Suprapubic skin (tissue), 4 donors: ENCODE measurements around the gene M1AP. TPM values are rescaled to one million over a fixed set of nuclear protein-coding genes. Genes with fewer than 3 reads are reported as not detected.

Experiments
- DNase-seq, 2 donors: peaks; one replicate each; pipeline ENCODE4 v3.0.0-alpha.2; 2019; ENCODE audit warnings: low spot score in 2 of 2
- H3K27ac ChIP-seq: fragments of 200-600 bp; sonication (generic); one replicate; pipeline ENCODE4 v1.5.1; 2019
- H3K27me3 ChIP-seq: fragments of 200-600 bp; sonication (generic); one replicate; pipeline ENCODE4 v1.5.1; 2019
- H3K36me3 ChIP-seq: fragments of 200-600 bp; sonication (generic); one replicate; pipeline ENCODE4 v1.5.1; 2019
- H3K4me1 ChIP-seq: fragments of 200-600 bp; sonication (generic); one replicate; pipeline ENCODE4 v1.5.1; 2019
- H3K4me3 ChIP-seq: fragments of 200-600 bp; sonication (generic); one replicate; pipeline ENCODE4 v1.5.1; 2019; ENCODE audit warnings: mild to moderate bottlenecking
- H3K9me3 ChIP-seq: fragments of 200-600 bp; sonication (generic); one replicate; pipeline ENCODE4 v1.5.1; 2019
- EP300 ChIP-seq: sonication (generic); formaldehyde crosslinking; IDR thresholded peaks from one replicate; pipeline ENCODE4 v1.6.1; 2017; ENCODE audit warnings: antibody characterized with exemption
- POLR2A ChIP-seq, 2 donors: fragments of 450-650 bp; IDR thresholded peaks; one replicate each; pipeline ENCODE4 v1.6.1; 2017; ENCODE audit warnings: antibody characterized with exemption in 2 of 2, mild to moderate bottlenecking in 2 of 2, moderate library complexity in 2 of 2
- POLR2AphosphoS5 ChIP-seq, 3 donors: sonication (generic); formaldehyde crosslinking; IDR thresholded peaks; one replicate each; pipeline ENCODE4 v1.6.1; 2017; ENCODE audit warnings: antibody characterized with exemption in 3 of 3
- WGBS: methylation state at CpG from one replicate; pipeline ENCODE4 v1.1.5; 2018; 5-methylcytosine and 5-hydroxymethylcytosine counted together
- total RNA-seq, 4 donors: library from RNA; depleted of rRNA; stranded (reverse); fragments of >200 nt; gene quantifications; one replicate each; pipeline ENCODE4 v1.1.0, GENCODE V29; 2016
- TF ChIP-seq, protein P1 (sequence below), 2 donors: fragments of 200-600 bp in 1 of 2; fragments of 450-650 bp in 1 of 2; sonication (generic) in 1 of 2; IDR thresholded peaks; one replicate each; pipeline ENCODE4 v1.5.1; 2016 to 2019; ENCODE audit warnings: antibody characterized with exemption in 2 of 2, mild to moderate bottlenecking in 1 of 2, moderate library complexity in 1 of 2

Gene M1AP, protein sequence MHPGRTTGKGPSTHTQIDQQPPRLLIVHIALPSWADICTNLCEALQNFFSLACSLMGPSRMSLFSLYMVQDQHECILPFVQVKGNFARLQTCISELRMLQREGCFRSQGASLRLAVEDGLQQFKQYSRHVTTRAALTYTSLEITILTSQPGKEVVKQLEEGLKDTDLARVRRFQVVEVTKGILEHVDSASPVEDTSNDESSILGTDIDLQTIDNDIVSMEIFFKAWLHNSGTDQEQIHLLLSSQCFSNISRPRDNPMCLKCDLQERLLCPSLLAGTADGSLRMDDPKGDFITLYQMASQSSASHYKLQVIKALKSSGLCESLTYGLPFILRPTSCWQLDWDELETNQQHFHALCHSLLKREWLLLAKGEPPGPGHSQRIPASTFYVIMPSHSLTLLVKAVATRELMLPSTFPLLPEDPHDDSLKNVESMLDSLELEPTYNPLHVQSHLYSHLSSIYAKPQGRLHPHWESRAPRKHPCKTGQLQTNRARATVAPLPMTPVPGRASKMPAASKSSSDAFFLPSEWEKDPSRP
- total RNA-seq: 1 to 10 TPM in 1 of 4 donors, not detected in 3; 1.1 TPM

DNA sequence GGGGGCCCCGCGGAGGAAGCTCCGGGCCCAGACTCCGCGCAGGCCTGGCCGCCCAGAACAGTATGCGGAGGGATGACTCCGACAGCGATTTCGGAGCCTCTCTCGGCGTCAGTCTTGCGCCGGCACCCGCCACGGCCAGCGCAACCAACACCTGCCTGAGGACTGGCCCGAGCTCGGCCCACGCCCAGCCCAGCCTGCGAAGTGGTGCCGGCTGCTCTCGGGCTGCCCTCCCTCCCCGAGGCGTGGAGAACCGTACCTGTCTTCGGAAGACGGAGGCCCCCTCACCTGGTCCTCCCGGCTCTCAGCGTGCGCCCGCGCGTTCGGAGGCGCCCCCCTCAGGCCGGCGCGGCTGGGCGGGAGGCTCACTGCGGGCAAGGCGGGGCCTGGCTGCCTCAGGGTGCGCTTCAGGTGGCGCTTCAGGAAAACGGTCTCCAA is at the start of gene M1AP:
Gene M1AP (minus strand): TSS at position 322 of the 435 bp plus-strand sequence. CDS start 8,055 bp downstream, outside the sequence.
- H3K4me3 ChIP-seq: peak within 1 kb of the TSS; percentile 30
- H3K27me3 ChIP-seq: peaks cover 25% of the 10 kb centered on the region
- no peak within 1 kb of the TSS for H3K27ac ChIP-seq
- WGBS: 38% methylated on average over 3 of the region's 45 CpGs
- no peaks in the 10 kb centered on the region for H3K36me3 ChIP-seq
- no peaks in the 10 kb centered on the region for H3K4me1 ChIP-seq
- TF ChIP-seq EP300 (no peak), POLR2A (IDR thresholded peaks at IDR 0.05) (no peak), POLR2AphosphoS5 (IDR thresholded peaks at IDR 0.05) (no peak)
- TF ChIP-seq, protein P1, sequence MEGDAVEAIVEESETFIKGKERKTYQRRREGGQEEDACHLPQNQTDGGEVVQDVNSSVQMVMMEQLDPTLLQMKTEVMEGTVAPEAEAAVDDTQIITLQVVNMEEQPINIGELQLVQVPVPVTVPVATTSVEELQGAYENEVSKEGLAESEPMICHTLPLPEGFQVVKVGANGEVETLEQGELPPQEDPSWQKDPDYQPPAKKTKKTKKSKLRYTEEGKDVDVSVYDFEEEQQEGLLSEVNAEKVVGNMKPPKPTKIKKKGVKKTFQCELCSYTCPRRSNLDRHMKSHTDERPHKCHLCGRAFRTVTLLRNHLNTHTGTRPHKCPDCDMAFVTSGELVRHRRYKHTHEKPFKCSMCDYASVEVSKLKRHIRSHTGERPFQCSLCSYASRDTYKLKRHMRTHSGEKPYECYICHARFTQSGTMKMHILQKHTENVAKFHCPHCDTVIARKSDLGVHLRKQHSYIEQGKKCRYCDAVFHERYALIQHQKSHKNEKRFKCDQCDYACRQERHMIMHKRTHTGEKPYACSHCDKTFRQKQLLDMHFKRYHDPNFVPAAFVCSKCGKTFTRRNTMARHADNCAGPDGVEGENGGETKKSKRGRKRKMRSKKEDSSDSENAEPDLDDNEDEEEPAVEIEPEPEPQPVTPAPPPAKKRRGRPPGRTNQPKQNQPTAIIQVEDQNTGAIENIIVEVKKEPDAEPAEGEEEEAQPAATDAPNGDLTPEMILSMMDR (IDR thresholded peaks at IDR 0.05): no peak
- no peaks in the 10 kb centered on the region for H3K9me3 ChIP-seq
- no peak for DNase-seq

DNA sequence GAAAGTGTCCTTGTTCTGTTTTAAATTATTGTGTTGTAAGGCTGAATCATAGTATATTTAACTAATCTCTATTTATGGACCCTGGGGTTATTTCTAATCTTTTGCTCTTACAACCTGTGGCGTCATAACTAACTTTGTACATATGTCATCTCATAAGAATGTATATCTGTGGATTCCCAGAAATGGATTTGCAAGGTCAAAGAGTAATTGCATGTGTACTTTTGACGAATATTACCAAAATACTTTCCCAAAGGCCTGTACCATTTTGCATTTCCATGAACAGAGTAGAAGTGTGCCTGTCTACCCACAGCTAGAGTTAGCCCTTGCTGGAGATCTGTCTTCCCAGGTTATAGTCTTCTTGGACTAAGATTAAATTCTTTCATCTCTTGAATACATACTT is 48.7 kb upstream of the M1AP start:
- TF ChIP-seq POLR2AphosphoS5 (IDR thresholded peaks at IDR 0.05) (no peak), EP300 (no peak), POLR2A (IDR thresholded peaks at IDR 0.05) (no peak)
- TF ChIP-seq, protein P1 (IDR thresholded peaks at IDR 0.05): no peak
- H3K9me3 ChIP-seq: no peaks in the 10 kb centered on the region
- H3K4me3 ChIP-seq: no peak overlapping the region
- no peak overlapping the region for H3K27ac ChIP-seq
- H3K27me3 ChIP-seq: no peaks in the 10 kb centered on the region
- 86% methylated on average over 2 of the region's 2 CpGs for WGBS
- H3K36me3 ChIP-seq: no peaks in the 10 kb centered on the region
- DNase-seq: no peak
- H3K4me1 ChIP-seq: peaks cover 4% of the 10 kb centered on the region

DNA sequence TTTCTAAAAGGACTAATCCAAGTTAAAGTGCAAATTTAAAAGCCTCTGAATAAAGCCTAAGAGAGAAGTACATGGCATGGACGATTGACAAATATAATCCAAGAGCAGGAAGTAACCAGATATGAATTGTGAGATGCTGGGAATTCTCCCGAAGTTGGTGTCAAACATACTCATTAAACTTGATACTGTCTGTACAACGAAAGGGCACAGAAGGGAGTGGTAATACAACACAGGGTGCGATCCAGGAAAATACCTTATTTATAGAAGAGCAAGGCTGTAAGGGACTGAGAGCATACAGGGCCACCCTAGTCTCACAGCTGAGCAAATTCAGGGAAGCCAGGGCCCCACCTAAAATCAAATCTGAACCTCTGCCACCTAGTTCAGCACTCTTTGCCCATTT is 47.5 kb upstream of the M1AP start:
- no peak overlapping the region for H3K27ac ChIP-seq
- TF ChIP-seq POLR2A (IDR thresholded peaks at IDR 0.05) (no peak), POLR2AphosphoS5 (IDR thresholded peaks at IDR 0.05) (no peak), EP300 (no peak)
- TF ChIP-seq, protein P1 (IDR thresholded peaks at IDR 0.05): no peak
- H3K36me3 ChIP-seq: no peaks in the 10 kb centered on the region
- DNase-seq: no peak
- H3K27me3 ChIP-seq: no peaks in the 10 kb centered on the region
- H3K4me1 ChIP-seq: peaks cover 4% of the 10 kb centered on the region
- H3K4me3 ChIP-seq: no peak overlapping the region
- whole genome bisulfite sequencing: 44% methylated on average over 4 of the region's 4 CpGs
- no peaks in the 10 kb centered on the region for H3K9me3 ChIP-seq

DNA sequence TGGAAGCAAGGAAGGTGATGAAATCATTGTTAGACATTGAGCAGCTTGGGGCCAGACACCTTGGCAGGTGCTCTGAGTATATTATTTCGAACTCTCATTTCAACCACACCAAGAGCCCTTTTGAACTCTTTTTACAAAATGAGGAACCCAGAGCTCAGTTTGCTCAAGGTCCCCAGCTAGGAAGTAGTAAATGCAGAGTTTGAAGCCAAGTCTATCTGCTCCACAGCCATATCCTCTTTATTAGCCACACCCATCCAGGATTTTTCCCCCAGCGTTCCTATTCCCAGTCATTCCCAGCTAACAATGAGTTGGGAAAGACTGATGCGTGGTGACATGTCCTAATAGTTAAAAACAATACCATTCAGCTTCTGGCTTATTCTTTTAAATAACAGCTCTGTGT is 46.2 kb upstream of the M1AP start:
- no peak for DNase-seq
- Histone ChIP-seq H3K4me3 (no peak overlapping the region), H3K36me3 (no peaks in the 10 kb centered on the region), H3K27me3 (no peaks in the 10 kb centered on the region), H3K9me3 (no peaks in the 10 kb centered on the region), H3K4me1 (peaks cover 4% of the 10 kb centered on the region), H3K27ac (no peak overlapping the region)
- TF ChIP-seq, protein P1 (IDR thresholded peaks at IDR 0.05): no peak
- TF ChIP-seq POLR2AphosphoS5 (IDR thresholded peaks at IDR 0.05) (no peak), EP300 (no peak), POLR2A (IDR thresholded peaks at IDR 0.05) (no peak)
- 54% methylated on average over 3 of the region's 3 CpGs for WGBS

DNA sequence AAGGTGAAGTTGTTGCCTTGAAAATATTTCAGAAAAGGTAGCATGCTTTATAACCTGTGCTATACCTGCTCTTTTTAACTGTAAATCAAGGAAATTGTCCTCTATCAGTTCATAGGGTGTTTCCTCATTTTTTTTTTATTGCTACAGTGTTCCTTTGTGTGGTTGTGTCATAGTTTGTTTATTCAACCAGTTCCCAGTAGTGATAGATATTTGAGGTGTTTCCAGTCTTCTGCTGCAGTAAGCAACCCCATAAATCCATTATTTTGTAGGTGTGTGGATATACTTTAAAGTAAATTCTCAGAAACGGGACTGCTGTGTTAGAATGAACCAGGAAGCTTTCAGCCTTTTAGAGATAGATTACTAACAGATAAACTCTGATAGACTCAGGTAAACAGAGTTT is 45.5 kb upstream of the M1AP start:
- no peaks in the 10 kb centered on the region for H3K27me3 ChIP-seq
- TF ChIP-seq POLR2AphosphoS5 (IDR thresholded peaks at IDR 0.05) (no peak), EP300 (no peak), POLR2A (IDR thresholded peaks at IDR 0.05) (no peak)
- TF ChIP-seq, protein P1 (IDR thresholded peaks at IDR 0.05): no peak
- H3K27ac ChIP-seq: no peak overlapping the region
- peaks cover 4% of the 10 kb centered on the region for H3K4me1 ChIP-seq
- WGBS: 61% methylated on average over 1 of the region's 1 CpG
- no peak for DNase-seq
- H3K9me3 ChIP-seq: no peaks in the 10 kb centered on the region
- H3K4me3 ChIP-seq: no peak overlapping the region
- no peaks in the 10 kb centered on the region for H3K36me3 ChIP-seq
